Cardiac fibroblast (primary cell): ENCODE data around the gene ZFYVE28.

Source experiments
- DNase-seq, 2 donors: peaks; one replicate each; pipeline versions ENCODE4 v3.0.0 to v3.0.0-alpha.2; 2010; ENCODE audit warnings: low read depth in 2 of 2
- H3K4me3 ChIP-seq, 2 donors: replicated peaks in 1 of 2; 1 replicate in 1 of 2; 2 replicates in 1 of 2; pipeline ENCODE4 v1.5.1; 2011; ENCODE audit warnings: low read depth in 2 of 2, low read length in 2 of 2, mild to moderate bottlenecking in 2 of 2, moderate library complexity in 1 of 2
- TF ChIP-seq, protein P1 (sequence below): IDR thresholded peaks from one replicate; pipeline ENCODE4 v1.5.1; 2011; ENCODE audit warnings: low read depth, mild to moderate bottlenecking, low read length, inconsistent platforms

ZFYVE28 gene

DNA sequence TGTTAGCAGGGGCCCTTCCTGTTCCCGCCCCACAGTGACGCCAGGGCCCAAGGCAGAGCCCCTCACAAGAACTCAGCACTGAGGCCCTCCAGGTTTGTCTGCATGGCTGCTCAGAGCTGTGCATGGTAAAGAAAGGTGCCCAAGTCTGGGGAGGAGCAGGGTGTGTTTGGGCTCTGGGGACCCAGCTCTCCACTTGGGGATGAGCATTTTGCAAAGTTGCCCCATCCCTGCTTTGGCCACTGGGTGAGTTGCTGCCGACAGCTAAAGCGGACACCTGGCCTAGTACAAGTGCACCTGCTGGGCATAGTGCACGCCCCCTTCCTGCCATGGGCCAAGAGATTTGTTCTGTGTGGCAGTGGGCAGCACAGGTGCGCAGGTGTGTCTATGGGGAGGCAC, 154.5 kb downstream of the ZFYVE28 start:
- TF ChIP-seq, protein P1, sequence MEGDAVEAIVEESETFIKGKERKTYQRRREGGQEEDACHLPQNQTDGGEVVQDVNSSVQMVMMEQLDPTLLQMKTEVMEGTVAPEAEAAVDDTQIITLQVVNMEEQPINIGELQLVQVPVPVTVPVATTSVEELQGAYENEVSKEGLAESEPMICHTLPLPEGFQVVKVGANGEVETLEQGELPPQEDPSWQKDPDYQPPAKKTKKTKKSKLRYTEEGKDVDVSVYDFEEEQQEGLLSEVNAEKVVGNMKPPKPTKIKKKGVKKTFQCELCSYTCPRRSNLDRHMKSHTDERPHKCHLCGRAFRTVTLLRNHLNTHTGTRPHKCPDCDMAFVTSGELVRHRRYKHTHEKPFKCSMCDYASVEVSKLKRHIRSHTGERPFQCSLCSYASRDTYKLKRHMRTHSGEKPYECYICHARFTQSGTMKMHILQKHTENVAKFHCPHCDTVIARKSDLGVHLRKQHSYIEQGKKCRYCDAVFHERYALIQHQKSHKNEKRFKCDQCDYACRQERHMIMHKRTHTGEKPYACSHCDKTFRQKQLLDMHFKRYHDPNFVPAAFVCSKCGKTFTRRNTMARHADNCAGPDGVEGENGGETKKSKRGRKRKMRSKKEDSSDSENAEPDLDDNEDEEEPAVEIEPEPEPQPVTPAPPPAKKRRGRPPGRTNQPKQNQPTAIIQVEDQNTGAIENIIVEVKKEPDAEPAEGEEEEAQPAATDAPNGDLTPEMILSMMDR: no peak
- no peak for DNase-seq

DNA sequence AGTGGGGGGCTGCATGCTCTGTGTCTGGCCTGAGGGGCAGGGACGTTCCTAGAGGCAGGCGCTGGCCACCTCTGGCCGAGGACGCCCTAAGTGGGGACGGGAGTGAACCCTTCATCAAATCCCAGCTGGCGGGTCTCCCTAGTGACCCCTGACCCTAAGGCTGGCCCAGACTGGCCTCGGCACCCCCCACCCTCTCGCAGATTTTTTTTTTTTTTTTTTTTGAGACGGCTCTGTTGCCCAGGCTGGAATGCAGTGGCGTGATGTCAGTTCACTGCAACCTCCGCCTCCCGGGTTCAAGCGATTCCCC, 155.5 kb downstream of the ZFYVE28 start:
- DNase-seq: no peak
- H3K4me3 ChIP-seq: peak overlapping the region; percentile 56 to 64
- TF ChIP-seq, protein P1: no peak

More for the DNA sequence above, 154.5 kb downstream of the ZFYVE28 start:
- H3K4me3 ChIP-seq: no peak overlapping the region

DNA sequence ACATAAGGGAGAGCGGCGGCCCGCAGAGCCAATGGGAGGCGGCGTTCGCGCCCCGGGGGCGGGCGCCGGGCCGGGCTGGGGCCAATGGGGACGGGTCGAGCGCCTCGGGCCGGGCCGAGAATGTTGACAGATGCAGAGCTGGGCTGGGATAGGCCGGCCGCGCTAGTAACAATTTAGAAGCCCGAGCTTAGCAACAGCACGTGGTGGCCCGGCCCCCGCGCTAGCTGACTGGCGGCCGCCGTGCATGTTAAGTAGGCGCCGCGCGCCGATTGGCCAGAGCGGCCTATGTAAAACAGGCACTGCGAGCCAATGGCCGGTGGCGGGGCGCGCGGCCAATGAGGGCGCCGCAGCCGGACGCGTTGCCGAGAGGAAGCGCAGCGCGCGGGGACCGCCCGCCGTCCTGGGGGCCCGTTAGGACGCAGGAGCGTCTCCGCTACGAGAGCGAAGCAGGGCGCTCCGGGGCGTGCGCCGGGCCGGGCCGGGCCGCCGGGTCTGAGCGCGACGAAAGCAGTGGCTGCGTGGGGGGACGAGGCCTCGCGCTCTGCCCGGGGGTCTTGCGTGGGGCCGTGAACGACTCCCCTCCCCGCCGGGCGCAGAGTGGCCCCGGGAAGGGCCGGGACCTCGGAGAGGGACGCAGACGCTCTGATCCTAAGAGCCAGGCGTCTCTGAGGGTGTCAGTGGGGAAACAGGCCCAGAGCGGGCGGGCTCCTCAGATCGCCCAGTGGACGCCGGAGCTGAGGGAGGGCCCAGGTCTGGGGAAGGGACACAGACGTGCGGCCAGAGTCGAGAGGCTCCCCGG, 156.1 kb downstream of the ZFYVE28 start:
- DNase-seq: peak; percentile 100
- TF ChIP-seq, protein P1: no peak
- peak overlapping the region; percentile 56 to 94 for H3K4me3 ChIP-seq

DNA sequence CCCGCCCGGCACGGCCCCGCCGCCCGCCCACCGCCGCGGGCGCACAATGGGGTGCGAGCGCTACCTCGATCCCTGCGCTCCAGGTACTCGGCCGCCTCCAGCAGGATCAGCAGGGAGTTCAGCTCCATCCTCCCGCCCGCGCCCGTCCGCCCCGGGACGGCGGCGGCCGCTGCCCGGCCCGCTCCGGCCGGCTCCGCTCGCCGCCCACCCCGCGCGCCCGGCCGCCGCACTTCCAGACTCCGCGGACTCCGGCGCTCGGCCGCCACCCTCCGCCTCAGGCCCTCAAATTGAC, 156.6 kb downstream of the ZFYVE28 start, which contains the start of gene MXD4:
Gene MXD4, minus strand, starts transcription at position 257 of the 292 bp plus-strand sequence. Its CDS starts 129 bp downstream, at position 128.
- no peak for DNase-seq
- H3K4me3 ChIP-seq: peak within 1 kb of the TSS; percentile 94 to 97
- TF ChIP-seq, protein P1: no peak

DNA sequence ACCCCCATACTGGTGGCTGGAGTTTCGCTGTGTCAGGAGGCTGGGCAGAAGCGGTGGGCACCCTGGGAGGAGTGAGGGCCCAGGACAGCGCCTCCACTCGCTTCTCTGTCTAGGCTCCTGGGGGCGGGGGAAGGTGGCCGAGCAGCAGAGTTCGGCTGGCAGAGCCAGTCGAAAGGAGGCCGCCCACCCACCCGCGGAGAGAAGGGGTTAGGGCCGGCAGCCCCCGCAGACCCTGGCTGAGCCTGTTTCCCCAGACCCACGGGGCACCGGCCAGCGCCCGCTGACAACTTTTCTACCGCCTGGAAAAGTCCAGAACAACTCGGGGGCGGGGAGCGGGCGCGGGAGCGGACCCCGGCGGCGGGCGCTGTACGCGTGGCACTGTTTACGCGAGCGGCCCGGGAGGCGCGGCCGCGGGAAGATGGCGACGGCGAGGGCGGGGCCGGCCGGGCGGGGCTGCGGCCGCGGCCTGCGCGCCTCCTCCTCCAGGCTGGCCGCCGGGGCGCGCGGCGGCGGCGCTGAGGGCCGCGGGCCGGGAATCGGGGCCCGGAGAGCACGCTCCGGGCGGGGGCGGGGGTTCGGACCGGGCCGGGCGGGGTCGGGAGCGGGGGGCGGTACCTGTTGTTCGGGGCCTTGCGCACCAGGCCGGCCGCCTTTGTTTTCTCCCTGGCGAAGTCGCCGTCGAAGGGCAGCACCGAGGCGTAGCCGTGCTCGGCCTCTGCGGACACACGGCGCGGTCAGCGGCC, 157.2 kb downstream of the ZFYVE28 start:
- DNase-seq: peak; percentile 47 to 54
- peak overlapping the region; percentile 94 to 97 for H3K4me3 ChIP-seq
- TF ChIP-seq, protein P1: no peak

DNA sequence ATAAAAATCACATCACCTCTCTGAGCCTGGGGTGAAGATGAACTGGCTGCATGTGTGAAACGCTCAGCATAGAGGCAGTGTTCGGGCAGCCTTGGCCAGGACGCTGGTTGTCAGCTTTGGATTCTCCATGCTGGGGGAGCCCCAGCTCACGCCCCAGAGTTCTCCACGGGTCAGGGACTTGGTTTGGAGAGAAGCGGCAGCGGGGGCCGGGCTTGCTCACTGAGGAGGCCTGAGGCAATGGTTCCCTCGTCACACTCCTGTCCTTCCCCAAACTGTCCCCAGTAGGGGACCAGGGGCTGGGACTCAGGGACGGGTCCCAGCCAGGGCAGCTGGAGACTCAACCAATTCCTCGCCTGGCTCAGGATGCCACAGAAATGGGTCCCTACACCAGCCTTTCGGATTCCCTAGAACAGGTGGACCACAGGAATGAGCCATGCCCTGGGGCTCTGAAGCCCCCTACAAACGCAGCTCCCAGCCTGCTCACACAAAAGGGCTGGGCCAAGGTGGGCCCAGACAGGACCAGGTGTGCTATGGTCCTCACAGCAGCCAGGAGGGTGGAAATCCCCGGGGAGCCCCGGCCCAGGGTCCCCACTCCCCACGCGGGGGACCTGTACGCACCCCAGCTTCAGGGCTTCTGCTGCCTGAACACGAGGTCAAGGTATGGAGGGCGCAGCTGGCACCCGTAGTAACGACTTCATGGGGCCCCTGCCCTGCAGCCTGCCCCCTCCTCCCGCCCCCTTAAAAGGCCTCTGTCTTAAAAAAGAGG, 157.9 kb downstream of the ZFYVE28 start:
- TF ChIP-seq, protein P1: no peak
- no peak for DNase-seq
- H3K4me3 ChIP-seq: peak overlapping the region; percentile 94 to 97
